ENCODE results near the gene LYZ. TPM values are rescaled to one million over a fixed set of nuclear protein-coding genes. Genes with fewer than 3 reads are reported as not detected.

LYZ gene
- total and polyA plus RNA-seq, 9 of the 15 experiments (the other 6 are each of a cell fraction or from before 2014, with no cell fraction given), result 27.2 to 96.3 (median 42.1) TPM

DNA sequence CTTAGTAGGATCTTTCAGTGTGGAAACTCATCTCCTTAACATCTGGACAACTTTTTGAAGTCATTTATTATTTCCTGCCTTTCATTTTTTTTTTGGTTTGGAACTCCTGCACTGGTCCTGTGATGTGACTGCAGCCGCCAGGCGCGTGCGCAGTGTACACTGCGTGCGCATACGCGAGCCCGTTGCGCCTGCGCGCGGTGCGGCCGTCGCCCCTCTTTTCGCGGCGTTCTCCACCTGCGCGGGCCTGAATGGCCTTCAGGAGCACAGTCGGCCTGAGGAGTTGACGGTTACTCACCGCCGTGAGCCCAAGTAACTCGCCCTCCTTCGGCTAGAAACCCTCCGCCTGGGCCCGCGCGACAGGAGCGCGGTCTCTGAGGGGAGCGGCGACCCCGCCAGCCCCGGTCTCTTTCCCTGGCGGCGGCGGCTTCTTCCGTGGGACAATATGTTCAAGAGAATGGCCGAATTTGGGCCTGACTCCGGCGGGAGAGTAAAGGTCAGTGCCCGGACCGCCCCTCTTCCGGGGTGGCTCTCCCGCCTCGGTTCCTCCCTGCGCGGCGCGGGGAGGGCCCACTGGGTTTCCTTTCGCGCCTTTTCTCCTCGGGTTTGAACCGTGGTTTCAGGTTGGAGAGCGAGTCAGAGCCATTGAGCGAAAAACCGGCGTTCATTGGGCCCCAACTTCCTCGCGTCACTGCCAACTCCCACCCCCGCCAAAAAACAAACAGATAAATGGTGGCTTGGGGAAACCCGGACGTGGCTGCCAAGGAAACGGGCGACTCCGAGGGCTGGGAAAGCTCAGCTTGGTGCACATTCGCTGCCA, 11.6 kb downstream of the LYZ start, which contains the start of gene YEATS4 (continued):
- TF ChIP-seq, protein P1, sequence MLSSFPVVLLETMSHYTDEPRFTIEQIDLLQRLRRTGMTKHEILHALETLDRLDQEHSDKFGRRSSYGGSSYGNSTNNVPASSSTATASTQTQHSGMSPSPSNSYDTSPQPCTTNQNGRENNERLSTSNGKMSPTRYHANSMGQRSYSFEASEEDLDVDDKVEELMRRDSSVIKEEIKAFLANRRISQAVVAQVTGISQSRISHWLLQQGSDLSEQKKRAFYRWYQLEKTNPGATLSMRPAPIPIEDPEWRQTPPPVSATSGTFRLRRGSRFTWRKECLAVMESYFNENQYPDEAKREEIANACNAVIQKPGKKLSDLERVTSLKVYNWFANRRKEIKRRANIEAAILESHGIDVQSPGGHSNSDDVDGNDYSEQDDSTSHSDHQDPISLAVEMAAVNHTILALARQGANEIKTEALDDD (IDR thresholded peaks at IDR 0.05), result no peak
- no peak for TF ChIP-seq XRCC4 (IDR thresholded peaks at IDR 0.05; ENCODE audit: extremely low read depth, insufficient read depth, insufficient read length)
- no peak for TF ChIP-seq ETS2 (tag; IDR thresholded peaks at IDR 0.05; ENCODE audit: borderline replicate concordance, poor library complexity, severe bottlenecking)
- TF ChIP-seq, protein P2, sequence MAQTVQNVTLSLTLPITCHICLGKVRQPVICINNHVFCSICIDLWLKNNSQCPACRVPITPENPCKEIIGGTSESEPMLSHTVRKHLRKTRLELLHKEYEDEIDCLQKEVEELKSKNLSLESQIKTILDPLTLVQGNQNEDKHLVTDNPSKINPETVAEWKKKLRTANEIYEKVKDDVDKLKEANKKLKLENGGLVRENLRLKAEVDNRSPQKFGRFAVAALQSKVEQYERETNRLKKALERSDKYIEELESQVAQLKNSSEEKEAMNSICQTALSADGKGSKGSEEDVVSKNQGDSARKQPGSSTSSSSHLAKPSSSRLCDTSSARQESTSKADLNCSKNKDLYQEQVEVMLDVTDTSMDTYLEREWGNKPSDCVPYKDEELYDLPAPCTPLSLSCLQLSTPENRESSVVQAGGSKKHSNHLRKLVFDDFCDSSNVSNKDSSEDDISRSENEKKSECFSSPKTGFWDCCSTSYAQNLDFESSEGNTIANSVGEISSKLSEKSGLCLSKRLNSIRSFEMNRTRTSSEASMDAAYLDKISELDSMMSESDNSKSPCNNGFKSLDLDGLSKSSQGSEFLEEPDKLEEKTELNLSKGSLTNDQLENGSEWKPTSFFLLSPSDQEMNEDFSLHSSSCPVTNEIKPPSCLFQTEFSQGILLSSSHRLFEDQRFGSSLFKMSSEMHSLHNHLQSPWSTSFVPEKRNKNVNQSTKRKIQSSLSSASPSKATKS (CRISPR knock-in tag; IDR thresholded peaks at IDR 0.05), result no peak
- TF ChIP-seq, protein P3, sequence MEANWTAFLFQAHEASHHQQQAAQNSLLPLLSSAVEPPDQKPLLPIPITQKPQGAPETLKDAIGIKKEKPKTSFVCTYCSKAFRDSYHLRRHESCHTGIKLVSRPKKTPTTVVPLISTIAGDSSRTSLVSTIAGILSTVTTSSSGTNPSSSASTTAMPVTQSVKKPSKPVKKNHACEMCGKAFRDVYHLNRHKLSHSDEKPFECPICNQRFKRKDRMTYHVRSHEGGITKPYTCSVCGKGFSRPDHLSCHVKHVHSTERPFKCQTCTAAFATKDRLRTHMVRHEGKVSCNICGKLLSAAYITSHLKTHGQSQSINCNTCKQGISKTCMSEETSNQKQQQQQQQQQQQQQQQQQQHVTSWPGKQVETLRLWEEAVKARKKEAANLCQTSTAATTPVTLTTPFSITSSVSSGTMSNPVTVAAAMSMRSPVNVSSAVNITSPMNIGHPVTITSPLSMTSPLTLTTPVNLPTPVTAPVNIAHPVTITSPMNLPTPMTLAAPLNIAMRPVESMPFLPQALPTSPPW (CRISPR knock-in tag; IDR thresholded peaks at IDR 0.05), result peak; percentile 89
- TF ChIP-seq RFX5 (IDR thresholded peaks at IDR 0.05; ENCODE audit: low read depth, low read length), result no peak
- TF ChIP-seq JUN (IDR thresholded peaks at IDR 0.05; ENCODE audit: borderline replicate concordance, low read depth, low read length), result peak; percentile 15; the same call in 1 of the 2 replicates
- no peak for TF ChIP-seq JUN (CRISPR knock-in tag; IDR thresholded peaks at IDR 0.05; ENCODE audit: borderline replicate concordance)
- TF ChIP-seq DDX20 (tag; IDR thresholded peaks at IDR 0.05; ENCODE audit: low read depth), result no peak
- TF ChIP-seq, protein P4, sequence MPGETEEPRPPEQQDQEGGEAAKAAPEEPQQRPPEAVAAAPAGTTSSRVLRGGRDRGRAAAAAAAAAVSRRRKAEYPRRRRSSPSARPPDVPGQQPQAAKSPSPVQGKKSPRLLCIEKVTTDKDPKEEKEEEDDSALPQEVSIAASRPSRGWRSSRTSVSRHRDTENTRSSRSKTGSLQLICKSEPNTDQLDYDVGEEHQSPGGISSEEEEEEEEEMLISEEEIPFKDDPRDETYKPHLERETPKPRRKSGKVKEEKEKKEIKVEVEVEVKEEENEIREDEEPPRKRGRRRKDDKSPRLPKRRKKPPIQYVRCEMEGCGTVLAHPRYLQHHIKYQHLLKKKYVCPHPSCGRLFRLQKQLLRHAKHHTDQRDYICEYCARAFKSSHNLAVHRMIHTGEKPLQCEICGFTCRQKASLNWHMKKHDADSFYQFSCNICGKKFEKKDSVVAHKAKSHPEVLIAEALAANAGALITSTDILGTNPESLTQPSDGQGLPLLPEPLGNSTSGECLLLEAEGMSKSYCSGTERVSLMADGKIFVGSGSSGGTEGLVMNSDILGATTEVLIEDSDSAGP (CRISPR knock-in tag; IDR thresholded peaks at IDR 0.05), result no peak
- TF ChIP-seq NR2F6 (CRISPR knock-in tag; IDR thresholded peaks at IDR 0.05), result no peak
- peak; percentile 83 for TF ChIP-seq FOXM1 (IDR thresholded peaks at IDR 0.05; ENCODE audit: low read depth)
- peak; percentile 85; the same call in 1 of the 2 replicates for TF ChIP-seq FOXM1 (CRISPR knock-in tag; IDR thresholded peaks at IDR 0.05; ENCODE audit: low read depth)
- TF ChIP-seq NFATC3 (IDR thresholded peaks at IDR 0.05), result no peak
- TF ChIP-seq MCM3 (IDR thresholded peaks at IDR 0.05), result no peak
- no peak for TF ChIP-seq ZNF77 (CRISPR knock-in tag; IDR thresholded peaks at IDR 0.05)
- no peak for TF ChIP-seq PHB (CRISPR knock-in tag; IDR thresholded peaks at IDR 0.05)
- TF ChIP-seq POLR3A (IDR thresholded peaks at IDR 0.05; ENCODE audit: borderline replicate concordance, extremely low read depth, insufficient read depth, insufficient read length), result no peak
- TF ChIP-seq NR3C1 (CRISPR knock-in tag; IDR thresholded peaks at IDR 0.05), result no peak
- peak in 1 of 2 experiments; percentile 8; a peak in 1 of 3 replicates for TF ChIP-seq CBX3 (IDR thresholded peaks at IDR 0.05; ENCODE audit: borderline replicate concordance in 1 of 2, low read length in 2 of 2)
